ENCODE data around the gene INPP5B. TPM values are rescaled to one million over a fixed set of nuclear protein-coding genes. Genes with fewer than 3 reads are reported as not detected.
"Not testable (repeated sequence)": the region's sequence is repeated elsewhere in the genome, so short reads cannot be mapped to it uniquely, and the experiment has no call there.

Gene INPP5B
- polyA plus RNA-seq (2012; ENCODE audit: missing spikeins) = 23.7 TPM

DNA sequence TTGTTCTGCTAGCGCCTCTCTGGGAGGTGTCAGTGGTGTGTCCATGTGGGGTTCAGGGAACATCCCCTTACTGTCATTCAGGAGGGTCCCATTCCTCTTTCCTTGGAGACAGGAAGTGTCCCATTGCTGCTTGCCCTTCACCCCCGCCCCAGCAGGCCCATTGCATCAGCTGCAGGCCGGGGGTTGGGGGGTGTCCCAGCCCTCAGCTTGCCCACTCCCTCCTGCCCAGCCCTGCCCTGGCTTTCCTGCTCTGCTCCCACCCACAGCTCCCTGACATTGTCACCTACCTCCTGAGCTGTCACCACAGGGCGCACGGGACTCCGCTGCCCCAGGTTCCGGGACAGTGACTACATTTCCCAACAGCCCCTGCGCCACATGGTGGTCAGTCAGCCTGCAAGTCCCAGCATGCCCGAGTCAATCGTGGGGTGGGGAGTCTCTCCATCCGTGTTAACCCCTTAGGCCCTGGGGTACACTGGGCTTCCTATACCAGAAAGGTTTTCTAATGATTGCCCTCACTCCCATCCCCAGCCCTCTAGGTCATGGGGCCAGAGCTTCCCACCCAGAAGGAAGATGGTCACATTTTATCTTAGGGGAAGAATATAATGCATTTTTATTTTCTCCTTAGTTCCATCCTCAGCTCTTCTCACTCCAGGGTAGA lies at the start of gene INPP5B:
Gene INPP5B (minus strand): TSS at position 351 of the 658 bp plus-strand sequence. CDS start 745 bp downstream, outside the sequence.
- peak; percentile 96 for DNase-seq (ENCODE audit: insufficient read length)
- peak; percentile 42; the same call in 1 of the 2 replicates for TF ChIP-seq POLR2A (IDR thresholded peaks at IDR 0.05; ENCODE audit: low read depth, low read length)
- no peak for TF ChIP-seq POLR2AphosphoS5 (IDR thresholded peaks at IDR 0.05; ENCODE audit: low read depth, low read length)
- no peak for TF ChIP-seq TAF1 (IDR thresholded peaks at IDR 0.05; ENCODE audit: borderline replicate concordance, low read depth, low read length)
- FAIRE-seq = peak; percentile 99

GRCh38 chr1:37995751-37996345 lies 49.0 kb upstream of the INPP5B start:
- DNase-seq (ENCODE audit: insufficient read length) (no peak), FAIRE-seq (peak; percentile 78)
- TF ChIP-seq POLR2A (IDR thresholded peaks at IDR 0.05; ENCODE audit: low read depth, low read length) = peak; percentile 61; the same call in 1 of the 2 replicates
- no peak for TF ChIP-seq TAF1 (IDR thresholded peaks at IDR 0.05; ENCODE audit: borderline replicate concordance, low read depth, low read length)
- TF ChIP-seq POLR2AphosphoS5 (IDR thresholded peaks at IDR 0.05; ENCODE audit: low read depth, low read length) = 0 out of 2 replicates have a peak, but pooled peaks have one; percentile 50

DNA sequence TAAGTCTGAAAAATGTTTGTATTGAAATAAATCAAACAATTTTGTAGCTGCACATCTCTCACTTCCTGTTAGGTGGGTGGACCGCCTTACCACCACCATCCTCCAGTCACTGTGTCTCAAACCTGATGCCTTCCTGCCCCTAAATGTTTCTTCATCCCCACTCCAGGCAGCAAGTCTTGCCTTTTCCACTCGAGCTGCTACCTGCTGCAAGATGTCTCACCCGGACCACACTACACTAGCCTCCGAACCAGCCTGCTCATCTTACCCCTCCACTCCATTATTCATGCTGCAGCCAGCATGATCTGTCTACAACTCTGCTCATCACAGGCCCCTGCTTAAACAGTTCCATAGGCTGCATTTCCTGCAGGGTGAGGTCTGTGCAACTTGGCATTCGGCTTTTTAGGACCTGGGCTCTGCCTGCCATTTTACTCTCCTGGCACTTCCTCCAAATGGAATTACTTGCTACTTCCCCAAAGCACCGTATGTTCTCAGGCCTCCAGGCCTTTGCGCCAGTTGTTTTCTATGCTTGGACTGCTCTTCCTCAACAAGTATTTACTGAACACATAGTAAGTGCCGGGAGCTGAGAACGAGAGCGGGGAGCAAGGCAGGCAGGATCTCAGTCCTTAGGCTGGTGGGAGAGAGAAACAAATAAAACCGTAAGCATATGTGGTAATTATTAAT lies 48.2 kb upstream of the INPP5B start:
- FAIRE-seq = peak; percentile 73
- no peak for DNase-seq (ENCODE audit: insufficient read length)
- no peak for TF ChIP-seq POLR2AphosphoS5 (IDR thresholded peaks at IDR 0.05; ENCODE audit: low read depth, low read length)
- TF ChIP-seq POLR2A (IDR thresholded peaks at IDR 0.05; ENCODE audit: low read depth, low read length) = no peak
- TF ChIP-seq TAF1 (IDR thresholded peaks at IDR 0.05; ENCODE audit: borderline replicate concordance, low read depth, low read length) = no peak

DNA sequence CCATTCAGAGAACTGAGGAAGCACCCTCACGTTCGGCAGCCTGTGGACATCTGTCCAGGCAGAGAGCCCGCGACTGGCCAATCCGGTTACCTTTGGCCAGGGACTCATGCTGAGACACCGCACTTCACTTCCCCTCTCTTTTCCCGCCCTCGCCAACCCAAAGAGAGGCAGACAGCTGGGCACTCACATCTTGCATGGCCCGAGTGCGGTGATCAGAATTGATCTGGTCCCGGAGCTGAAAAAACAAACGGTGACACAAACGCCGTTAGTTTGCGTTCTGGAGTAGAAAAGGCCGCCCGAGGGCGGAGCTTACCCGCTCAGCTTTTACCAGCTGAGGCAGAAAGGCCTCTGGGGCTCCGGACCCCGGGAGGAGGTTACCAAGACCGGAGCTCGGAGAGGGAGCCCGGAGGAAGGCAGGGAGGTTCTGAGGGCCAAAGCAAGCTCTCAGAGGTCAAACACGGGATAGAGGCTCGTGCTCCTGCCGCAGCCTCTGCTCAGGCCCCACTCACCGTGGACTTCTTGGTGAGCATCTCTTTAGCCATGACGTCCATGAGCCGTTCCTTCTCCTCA lies 42.6 kb upstream of the INPP5B start:
- TF ChIP-seq TAF1 (IDR thresholded peaks at IDR 0.05; ENCODE audit: borderline replicate concordance, low read depth, low read length) = no peak
- TF ChIP-seq POLR2A (IDR thresholded peaks at IDR 0.05; ENCODE audit: low read depth, low read length) = no peak
- TF ChIP-seq POLR2AphosphoS5 (IDR thresholded peaks at IDR 0.05; ENCODE audit: low read depth, low read length) = no peak
- DNase-seq (ENCODE audit: insufficient read length) (no peak), FAIRE-seq (peak; percentile 30)

DNA sequence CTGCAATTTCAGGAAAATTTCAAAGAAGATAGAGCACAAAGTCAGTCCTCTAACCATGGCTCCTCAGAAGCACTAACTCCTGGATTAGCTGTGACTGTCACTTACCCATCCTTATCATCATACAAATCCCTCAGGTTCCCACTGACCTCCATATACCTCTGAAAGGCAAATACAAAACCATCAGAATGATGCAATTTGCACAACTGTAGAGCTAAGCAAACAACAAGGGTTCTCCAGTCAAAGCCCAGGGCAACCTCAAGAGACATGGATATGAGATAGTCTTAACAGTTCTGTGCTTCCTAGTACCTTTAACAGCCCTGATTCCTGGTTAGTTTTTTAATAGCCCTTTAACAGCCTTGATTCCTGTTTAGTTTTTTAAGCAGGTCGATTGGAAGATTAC lies 40.8 kb upstream of the INPP5B start:
- no peak for TF ChIP-seq POLR2AphosphoS5 (IDR thresholded peaks at IDR 0.05; ENCODE audit: low read depth, low read length)
- no peak for TF ChIP-seq POLR2A (IDR thresholded peaks at IDR 0.05; ENCODE audit: low read depth, low read length)
- no peak for TF ChIP-seq TAF1 (IDR thresholded peaks at IDR 0.05; ENCODE audit: borderline replicate concordance, low read depth, low read length)
- DNase-seq (ENCODE audit: insufficient read length) = no peak
- no peak for FAIRE-seq

DNA sequence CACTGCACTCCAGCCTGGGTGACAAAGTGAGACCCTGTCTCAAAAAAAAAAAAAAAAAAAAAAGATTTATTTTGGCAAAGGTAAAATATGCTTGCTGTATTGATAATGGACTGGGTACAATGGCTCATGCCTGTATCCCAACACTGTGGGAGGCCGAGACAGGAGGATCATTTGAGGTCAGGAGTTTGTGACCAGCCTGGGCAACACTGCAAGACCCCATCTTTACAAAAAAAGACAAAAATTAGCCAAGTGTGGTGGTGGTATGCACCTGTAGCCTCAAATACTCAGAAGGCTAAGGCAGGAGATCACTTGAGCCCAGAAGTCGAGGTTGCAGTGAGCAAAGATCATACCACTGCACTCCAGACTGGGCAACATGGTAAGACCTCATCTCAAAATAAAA lies 36.7 kb upstream of the INPP5B start:
- TF ChIP-seq TAF1 (IDR thresholded peaks at IDR 0.05; ENCODE audit: borderline replicate concordance, low read depth, low read length) (no peak), POLR2A (IDR thresholded peaks at IDR 0.05; ENCODE audit: low read depth, low read length) (no peak), POLR2AphosphoS5 (IDR thresholded peaks at IDR 0.05; ENCODE audit: low read depth, low read length) (no peak)
- DNase-seq (ENCODE audit: insufficient read length) = no peak
- no peak for FAIRE-seq

GRCh38 chr1:37978541-37978940 lies 31.7 kb upstream of the INPP5B start:
- no peak for FAIRE-seq
- no peak for DNase-seq (ENCODE audit: insufficient read length)

DNA sequence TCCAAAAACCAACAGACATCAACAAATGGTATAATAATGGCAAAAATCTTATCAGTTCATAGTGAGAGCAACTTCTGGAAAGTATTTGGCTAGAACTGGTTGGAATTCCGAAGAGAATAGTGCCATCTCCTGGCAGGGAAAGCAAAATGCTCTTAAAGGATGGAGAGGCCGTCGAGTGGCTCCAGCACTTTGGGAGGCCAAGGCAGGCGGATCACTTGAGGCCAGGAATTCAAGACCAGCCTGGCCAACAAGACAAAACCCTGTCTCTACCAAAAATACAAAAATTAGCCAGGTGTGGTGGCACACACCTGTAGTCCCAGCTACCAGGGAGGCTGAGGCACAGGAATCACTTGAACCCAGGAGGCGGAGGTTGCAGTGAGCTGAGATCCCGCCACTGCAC lies 28.2 kb upstream of the INPP5B start:
- not testable (repeated sequence) for DNase-seq (ENCODE audit: insufficient read length)

More at GRCh38 chr1:37978541-37978940, 31.7 kb upstream of the INPP5B start:
- TF ChIP-seq POLR2A (IDR thresholded peaks at IDR 0.05; ENCODE audit: low read depth, low read length) (no peak), TAF1 (IDR thresholded peaks at IDR 0.05; ENCODE audit: borderline replicate concordance, low read depth, low read length) (no peak), POLR2AphosphoS5 (IDR thresholded peaks at IDR 0.05; ENCODE audit: low read depth, low read length) (no peak)

GRCh38 chr1:37974567-37974966 lies 27.7 kb upstream of the INPP5B start:
- DNase-seq (ENCODE audit: insufficient read length) (no peak), FAIRE-seq (no peak)
- TF ChIP-seq POLR2A (IDR thresholded peaks at IDR 0.05; ENCODE audit: low read depth, low read length) (no peak), TAF1 (IDR thresholded peaks at IDR 0.05; ENCODE audit: borderline replicate concordance, low read depth, low read length) (no peak), POLR2AphosphoS5 (IDR thresholded peaks at IDR 0.05; ENCODE audit: low read depth, low read length) (no peak)

More for the DNA sequence above, 28.2 kb upstream of the INPP5B start:
- not testable (repeated sequence) for FAIRE-seq

- not testable (repeated sequence) for FAIRE-seq; DNase-seq (ENCODE audit: insufficient read length)
Measured at GRCh38 chr1:37973684-37974083, 26.8 kb upstream of the INPP5B start.

- FAIRE-seq (no peak), DNase-seq (ENCODE audit: insufficient read length) (no peak)
- no peak for TF ChIP-seq TAF1 (IDR thresholded peaks at IDR 0.05; ENCODE audit: borderline replicate concordance, low read depth, low read length)
Measured at GRCh38 chr1:37965301-37965700, 18.4 kb upstream of the INPP5B start.

DNA sequence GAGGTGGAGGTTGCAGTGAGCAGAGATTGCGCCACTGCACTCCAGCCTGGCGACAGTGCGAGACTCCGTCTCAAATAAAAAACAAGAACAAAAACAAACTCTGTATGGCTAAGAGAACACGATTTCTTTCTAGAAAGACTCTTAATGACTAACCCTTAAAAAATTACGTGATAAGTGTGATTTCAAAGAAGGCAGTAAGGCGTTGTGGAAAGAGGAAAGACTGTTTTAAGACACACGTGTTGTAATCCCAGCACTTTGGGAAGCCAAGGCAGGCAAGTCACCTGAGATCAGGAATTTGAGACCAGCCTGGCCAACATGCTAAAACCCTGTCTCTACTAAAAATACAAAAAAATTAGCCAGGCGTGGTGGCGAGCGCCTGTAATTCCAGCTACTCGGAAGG lies 17.3 kb upstream of the INPP5B start:
- not testable (repeated sequence) for FAIRE-seq; DNase-seq (ENCODE audit: insufficient read length)

Measured in GM12892 (cell line).